ENCODE data around the gene SH3GL3.

Gene SH3GL3

DNA sequence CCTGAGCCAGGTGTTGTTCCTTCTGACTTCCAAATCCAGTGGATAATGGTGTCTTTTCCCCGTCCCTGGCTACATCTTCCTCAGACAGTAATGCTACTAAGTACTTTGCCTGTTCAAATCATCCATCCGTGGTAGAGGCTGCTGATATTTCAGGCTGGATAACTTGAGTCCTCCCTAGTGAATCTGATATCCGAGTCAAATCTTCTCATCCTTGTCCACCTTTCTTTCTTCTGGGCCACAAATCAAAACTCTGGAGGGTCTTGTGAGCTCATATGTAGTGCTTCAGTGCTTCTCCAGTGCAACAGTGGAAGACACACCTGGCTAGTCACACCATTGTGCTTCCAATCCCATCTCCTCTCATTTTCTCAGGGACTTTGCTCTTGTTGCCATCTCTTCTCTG is 11.2 kb downstream of the SH3GL3 start:
- WGBS, 2 donors (ENCODE audit: extremely low coverage in 2 of 2, insufficient read length in 2 of 2, insufficient replicate concordance in 1 of 2) = no CpG with 5 or more reads among the region's 3 CpGs
- H3K36me3 ChIP-seq (replicated peaks in 1 of 2; ENCODE audit: control insufficient read depth in 2 of 2, insufficient read depth in 2 of 2, low read length in 2 of 2) = no peaks in the 10 kb centered on the region

DNA sequence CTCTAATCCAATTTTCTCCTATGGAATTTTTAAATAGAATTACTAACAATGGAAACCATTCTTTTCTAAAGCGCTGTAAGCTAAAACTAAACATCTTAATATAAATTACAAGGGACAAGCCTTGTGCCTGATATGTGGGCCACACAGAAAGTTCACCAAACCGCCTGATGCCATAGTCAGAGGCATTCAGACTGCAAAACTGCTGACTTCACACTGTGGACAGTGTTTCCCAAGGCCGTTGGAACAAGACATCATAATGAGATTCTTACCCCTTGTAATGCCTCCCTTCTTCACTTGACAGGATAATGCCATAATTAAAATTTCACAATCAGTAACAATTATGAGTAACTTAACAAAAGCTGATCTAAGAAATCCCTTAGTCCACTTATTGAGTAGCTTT is 14.9 kb downstream of the SH3GL3 start:
- no peaks in the 10 kb centered on the region for H3K4me1 ChIP-seq (ENCODE audit: control insufficient read depth in 2 of 2, insufficient read depth in 1 of 2, low read depth in 1 of 2, low read length in 2 of 2)

More for the DNA sequence above, 11.2 kb downstream of the SH3GL3 start:
- H2BK120ac ChIP-seq (ENCODE audit: low read depth, low read length) = no peak overlapping the region
- H2BK15ac ChIP-seq (ENCODE audit: low read length) = no peak overlapping the region
- no peak overlapping the region for H2AK5ac ChIP-seq (ENCODE audit: low read depth, low read length)
- H4K91ac ChIP-seq (ENCODE audit: low read depth, low read length, poor library complexity) = no peak overlapping the region
- no peak overlapping the region for H3K9ac ChIP-seq (ENCODE audit: low read depth, low read length, poor library complexity)
- no peak overlapping the region for H3K14ac ChIP-seq (ENCODE audit: low read length)
- H3K4me3 ChIP-seq (ENCODE audit: low read length in 2 of 2) = no peak overlapping the region
- H2BK5ac ChIP-seq (ENCODE audit: low read length) = no peak overlapping the region
- no peak overlapping the region for H2AFZ ChIP-seq (ENCODE audit: low read length)
- H3K4me2 ChIP-seq (ENCODE audit: insufficient read depth, low read length, poor library complexity, severe bottlenecking) = no peak overlapping the region
- H4K8ac ChIP-seq (ENCODE audit: low read depth, low read length) = no peak overlapping the region
- H3K27me3 ChIP-seq (ENCODE audit: control insufficient read depth in 3 of 3, insufficient read depth in 3 of 3, low read depth in 1 of 3, low read length in 3 of 3) = no peaks in the 10 kb centered on the region
- H3K9me3 ChIP-seq (replicated peaks in 1 of 2; ENCODE audit: control insufficient read depth in 2 of 2, insufficient read depth in 1 of 2, low read depth in 1 of 2, low read length in 2 of 2) = no peaks in the 10 kb centered on the region
- H3K79me1 ChIP-seq (ENCODE audit: low read depth, low read length) = no peaks in the 10 kb centered on the region
- H3K4me1 ChIP-seq (ENCODE audit: control insufficient read depth in 2 of 2, insufficient read depth in 1 of 2, low read depth in 1 of 2, low read length in 2 of 2) = no peaks in the 10 kb centered on the region
- no peak for DNase-seq (ENCODE audit: low spot score)
- no peak overlapping the region for H2BK12ac ChIP-seq (ENCODE audit: low read length)
- no peak overlapping the region for H3K4ac ChIP-seq (ENCODE audit: low read length)
- no peak overlapping the region for H3K23ac ChIP-seq (ENCODE audit: low read depth, low read length, poor library complexity)
- H3K27ac ChIP-seq (replicated peaks; ENCODE audit: low read length) = no peak overlapping the region
- no peak overlapping the region for H3K18ac ChIP-seq (ENCODE audit: low read length)

DNA sequence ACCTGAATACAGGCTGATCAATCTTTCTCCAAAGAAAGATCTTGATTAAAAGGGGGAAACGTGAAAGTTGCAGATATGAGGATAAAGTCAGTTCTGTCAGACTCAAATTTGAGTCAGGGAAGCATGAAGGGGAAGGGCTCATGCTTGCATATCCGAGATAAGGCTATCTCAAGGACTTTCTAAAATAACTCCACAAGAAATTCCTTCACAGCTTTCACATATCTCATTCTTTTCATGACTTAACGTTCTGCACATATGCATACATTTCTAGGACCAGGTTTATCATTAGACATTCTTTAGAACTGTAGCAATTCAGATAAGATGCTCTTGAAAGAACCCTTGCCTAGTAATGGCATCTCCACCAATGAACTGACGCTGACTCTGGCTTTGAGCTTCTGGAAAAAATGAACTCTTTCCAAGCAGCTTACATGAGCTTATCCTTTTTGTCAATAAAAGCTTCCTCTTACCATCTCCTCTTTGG is 15.9 kb downstream of the SH3GL3 start:
- H3K14ac ChIP-seq (ENCODE audit: low read length) = no peak overlapping the region
- no peaks in the 10 kb centered on the region for H3K9me3 ChIP-seq (replicated peaks in 1 of 2; ENCODE audit: control insufficient read depth in 2 of 2, insufficient read depth in 1 of 2, low read depth in 1 of 2, low read length in 2 of 2)
- no peak overlapping the region for H4K8ac ChIP-seq (ENCODE audit: low read depth, low read length)
- H2AK5ac ChIP-seq (ENCODE audit: low read depth, low read length) = no peak overlapping the region
- no peak overlapping the region for H3K27ac ChIP-seq (replicated peaks; ENCODE audit: low read length)
- no peak overlapping the region for H2BK12ac ChIP-seq (ENCODE audit: low read length)
- H3K4me2 ChIP-seq (ENCODE audit: insufficient read depth, low read length, poor library complexity, severe bottlenecking) = no peak overlapping the region
- DNase-seq (ENCODE audit: low spot score) = no peak
- no peak overlapping the region for H3K9ac ChIP-seq (ENCODE audit: low read depth, low read length, poor library complexity)
- WGBS, 2 donors (ENCODE audit: extremely low coverage in 2 of 2, insufficient read length in 2 of 2, insufficient replicate concordance in 1 of 2) = no CpG with 5 or more reads among the region's 4 CpGs
- no peak overlapping the region for H3K4ac ChIP-seq (ENCODE audit: low read length)
- H4K91ac ChIP-seq (ENCODE audit: low read depth, low read length, poor library complexity) = no peak overlapping the region
- no peak overlapping the region for H3K4me3 ChIP-seq (ENCODE audit: low read length in 2 of 2)
- H3K4me1 ChIP-seq (ENCODE audit: control insufficient read depth in 2 of 2, insufficient read depth in 1 of 2, low read depth in 1 of 2, low read length in 2 of 2) = no peaks in the 10 kb centered on the region
- no peak overlapping the region for H2BK15ac ChIP-seq (ENCODE audit: low read length)
- no peak overlapping the region for H2AFZ ChIP-seq (ENCODE audit: low read length)
- no peak overlapping the region for H3K18ac ChIP-seq (ENCODE audit: low read length)
- H2BK5ac ChIP-seq (ENCODE audit: low read length) = no peak overlapping the region
- H3K79me1 ChIP-seq (ENCODE audit: low read depth, low read length) = no peaks in the 10 kb centered on the region
- H2BK120ac ChIP-seq (ENCODE audit: low read depth, low read length) = no peak overlapping the region
- H3K27me3 ChIP-seq (ENCODE audit: control insufficient read depth in 3 of 3, insufficient read depth in 3 of 3, low read depth in 1 of 3, low read length in 3 of 3) = no peaks in the 10 kb centered on the region
- H3K23ac ChIP-seq (ENCODE audit: low read depth, low read length, poor library complexity) = no peak overlapping the region
- H3K36me3 ChIP-seq (replicated peaks in 1 of 2; ENCODE audit: control insufficient read depth in 2 of 2, insufficient read depth in 2 of 2, low read length in 2 of 2) = no peaks in the 10 kb centered on the region

More for the DNA sequence above, 14.9 kb downstream of the SH3GL3 start:
- Histone ChIP-seq H3K36me3 (replicated peaks in 1 of 2; ENCODE audit: control insufficient read depth in 2 of 2, insufficient read depth in 2 of 2, low read length in 2 of 2) (no peaks in the 10 kb centered on the region), H3K23ac (ENCODE audit: low read depth, low read length, poor library complexity) (no peak overlapping the region), H3K14ac (ENCODE audit: low read length) (no peak overlapping the region), H3K79me1 (ENCODE audit: low read depth, low read length) (no peaks in the 10 kb centered on the region), H2BK15ac (ENCODE audit: low read length) (no peak overlapping the region), H3K4me2 (ENCODE audit: insufficient read depth, low read length, poor library complexity, severe bottlenecking) (no peak overlapping the region), H2BK5ac (ENCODE audit: low read length) (no peak overlapping the region), H2AK5ac (ENCODE audit: low read depth, low read length) (no peak overlapping the region), H3K9ac (ENCODE audit: low read depth, low read length, poor library complexity) (no peak overlapping the region), H3K9me3 (replicated peaks in 1 of 2; ENCODE audit: control insufficient read depth in 2 of 2, insufficient read depth in 1 of 2, low read depth in 1 of 2, low read length in 2 of 2) (no peaks in the 10 kb centered on the region), H2BK12ac (ENCODE audit: low read length) (no peak overlapping the region), H4K91ac (ENCODE audit: low read depth, low read length, poor library complexity) (no peak overlapping the region), H3K4ac (ENCODE audit: low read length) (no peak overlapping the region), H2BK120ac (ENCODE audit: low read depth, low read length) (no peak overlapping the region), H4K8ac (ENCODE audit: low read depth, low read length) (no peak overlapping the region), H3K18ac (ENCODE audit: low read length) (no peak overlapping the region), H3K27ac (replicated peaks; ENCODE audit: low read length) (no peak overlapping the region), H3K4me3 (ENCODE audit: low read length in 2 of 2) (no peak overlapping the region), H2AFZ (ENCODE audit: low read length) (no peak overlapping the region), H3K27me3 (ENCODE audit: control insufficient read depth in 3 of 3, insufficient read depth in 3 of 3, low read depth in 1 of 3, low read length in 3 of 3) (no peaks in the 10 kb centered on the region)
- no peak for DNase-seq (ENCODE audit: low spot score)
- WGBS, 2 donors (ENCODE audit: extremely low coverage in 2 of 2, insufficient read length in 2 of 2, insufficient replicate concordance in 1 of 2) = no CpG with 5 or more reads among the region's 3 CpGs

DNA sequence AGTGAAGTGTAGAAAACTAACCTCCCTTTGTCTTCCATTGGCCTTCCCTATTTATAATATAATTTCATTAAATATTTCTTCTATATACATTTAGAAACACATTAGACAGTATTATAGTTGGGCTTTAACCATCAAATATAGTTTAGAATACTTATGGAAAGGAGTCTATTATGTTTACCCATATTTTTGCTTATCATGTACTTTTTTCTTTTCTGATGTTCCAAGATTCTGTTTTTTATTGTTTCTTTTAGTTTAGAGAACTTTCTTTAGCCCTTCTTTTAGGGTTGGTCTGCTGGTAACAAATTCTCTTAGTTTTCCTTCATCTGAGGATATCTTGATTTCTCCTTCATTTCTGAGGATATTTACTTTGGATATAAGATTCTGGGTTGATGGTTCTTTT is 23.7 kb downstream of the SH3GL3 start:
- H2BK12ac ChIP-seq (ENCODE audit: low read length) = no peak overlapping the region
- peaks cover 0 to 2% of the 10 kb centered on the region in 2 donors for H3K4me1 ChIP-seq (ENCODE audit: control insufficient read depth in 2 of 2, insufficient read depth in 1 of 2, low read depth in 1 of 2, low read length in 2 of 2)
- no peaks in the 10 kb centered on the region for H3K79me1 ChIP-seq (ENCODE audit: low read depth, low read length)
- H3K27me3 ChIP-seq (ENCODE audit: control insufficient read depth in 3 of 3, insufficient read depth in 3 of 3, low read depth in 1 of 3, low read length in 3 of 3) = no peaks in the 10 kb centered on the region
- no peak overlapping the region for H3K4me2 ChIP-seq (ENCODE audit: insufficient read depth, low read length, poor library complexity, severe bottlenecking)
- H2AFZ ChIP-seq (ENCODE audit: low read length) = no peak overlapping the region
- H3K9ac ChIP-seq (ENCODE audit: low read depth, low read length, poor library complexity) = no peak overlapping the region
- no peak overlapping the region for H3K18ac ChIP-seq (ENCODE audit: low read length)
- no peak overlapping the region for H3K4me3 ChIP-seq (ENCODE audit: low read length in 2 of 2)
- H3K23ac ChIP-seq (ENCODE audit: low read depth, low read length, poor library complexity) = no peak overlapping the region
- H3K4ac ChIP-seq (ENCODE audit: low read length) = no peak overlapping the region
- no peak overlapping the region for H2BK15ac ChIP-seq (ENCODE audit: low read length)
- H3K27ac ChIP-seq (replicated peaks; ENCODE audit: low read length) = no peak overlapping the region
- H3K9me3 ChIP-seq (replicated peaks in 1 of 2; ENCODE audit: control insufficient read depth in 2 of 2, insufficient read depth in 1 of 2, low read depth in 1 of 2, low read length in 2 of 2) = peaks cover 0 to 2% of the 10 kb centered on the region in 2 donors
- H4K8ac ChIP-seq (ENCODE audit: low read depth, low read length) = no peak overlapping the region
- DNase-seq (ENCODE audit: low spot score) = no peak
- no peak overlapping the region for H2BK120ac ChIP-seq (ENCODE audit: low read depth, low read length)
- no peaks in the 10 kb centered on the region for H3K36me3 ChIP-seq (replicated peaks in 1 of 2; ENCODE audit: control insufficient read depth in 2 of 2, insufficient read depth in 2 of 2, low read length in 2 of 2)
- no peak overlapping the region for H2BK5ac ChIP-seq (ENCODE audit: low read length)
- no peak overlapping the region for H4K91ac ChIP-seq (ENCODE audit: low read depth, low read length, poor library complexity)
- H3K14ac ChIP-seq (ENCODE audit: low read length) = no peak overlapping the region
- no peak overlapping the region for H2AK5ac ChIP-seq (ENCODE audit: low read depth, low read length)

Data from neuronal stem cell (in vitro differentiated cells).